Measurements from ENCODE around the gene TRIM14.

DNA sequence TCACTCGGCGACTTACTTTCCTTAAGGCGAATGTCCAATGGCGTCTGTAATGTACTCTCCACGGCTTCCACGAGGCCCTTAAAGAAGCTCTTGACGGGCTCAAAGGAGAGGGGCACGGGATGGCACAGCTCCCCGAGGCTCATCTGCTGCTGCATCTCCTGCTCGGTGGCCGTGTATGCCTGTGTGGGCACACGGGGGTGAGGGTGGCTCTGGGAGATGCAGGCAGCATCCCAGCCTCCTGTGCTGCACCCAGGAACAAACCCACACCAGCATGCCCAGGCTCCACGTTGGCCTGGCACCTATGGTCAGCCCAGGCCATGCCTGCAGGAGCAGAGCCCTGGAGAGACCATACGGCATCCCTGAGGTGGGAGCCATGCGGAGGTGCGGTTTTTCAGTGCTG is 24.2 kb downstream of the TRIM14 start:
- no peak for TF ChIP-seq ZNF70 (CRISPR knock-in tag; IDR thresholded peaks at IDR 0.05)
- TF ChIP-seq, protein P1, sequence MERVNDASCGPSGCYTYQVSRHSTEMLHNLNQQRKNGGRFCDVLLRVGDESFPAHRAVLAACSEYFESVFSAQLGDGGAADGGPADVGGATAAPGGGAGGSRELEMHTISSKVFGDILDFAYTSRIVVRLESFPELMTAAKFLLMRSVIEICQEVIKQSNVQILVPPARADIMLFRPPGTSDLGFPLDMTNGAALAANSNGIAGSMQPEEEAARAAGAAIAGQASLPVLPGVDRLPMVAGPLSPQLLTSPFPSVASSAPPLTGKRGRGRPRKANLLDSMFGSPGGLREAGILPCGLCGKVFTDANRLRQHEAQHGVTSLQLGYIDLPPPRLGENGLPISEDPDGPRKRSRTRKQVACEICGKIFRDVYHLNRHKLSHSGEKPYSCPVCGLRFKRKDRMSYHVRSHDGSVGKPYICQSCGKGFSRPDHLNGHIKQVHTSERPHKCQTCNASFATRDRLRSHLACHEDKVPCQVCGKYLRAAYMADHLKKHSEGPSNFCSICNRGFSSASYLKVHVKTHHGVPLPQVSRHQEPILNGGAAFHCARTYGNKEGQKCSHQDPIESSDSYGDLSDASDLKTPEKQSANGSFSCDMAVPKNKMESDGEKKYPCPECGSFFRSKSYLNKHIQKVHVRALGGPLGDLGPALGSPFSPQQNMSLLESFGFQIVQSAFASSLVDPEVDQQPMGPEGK (CRISPR knock-in tag; IDR thresholded peaks at IDR 0.05; ENCODE audit: borderline replicate concordance) = no peak
- no peak for TF ChIP-seq CSDC2 (CRISPR knock-in tag; IDR thresholded peaks at IDR 0.05)
- TF ChIP-seq, protein P2, sequence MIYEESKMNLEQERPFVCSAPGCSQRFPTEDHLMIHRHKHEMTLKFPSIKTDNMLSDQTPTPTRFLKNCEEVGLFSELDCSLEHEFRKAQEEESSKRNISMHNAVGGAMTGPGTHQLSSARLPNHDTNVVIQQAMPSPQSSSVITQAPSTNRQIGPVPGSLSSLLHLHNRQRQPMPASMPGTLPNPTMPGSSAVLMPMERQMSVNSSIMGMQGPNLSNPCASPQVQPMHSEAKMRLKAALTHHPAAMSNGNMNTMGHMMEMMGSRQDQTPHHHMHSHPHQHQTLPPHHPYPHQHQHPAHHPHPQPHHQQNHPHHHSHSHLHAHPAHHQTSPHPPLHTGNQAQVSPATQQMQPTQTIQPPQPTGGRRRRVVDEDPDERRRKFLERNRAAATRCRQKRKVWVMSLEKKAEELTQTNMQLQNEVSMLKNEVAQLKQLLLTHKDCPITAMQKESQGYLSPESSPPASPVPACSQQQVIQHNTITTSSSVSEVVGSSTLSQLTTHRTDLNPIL (CRISPR knock-in tag; IDR thresholded peaks at IDR 0.05; ENCODE audit: low read depth) = no peak
- TF ChIP-seq OSR1 (CRISPR knock-in tag; IDR thresholded peaks at IDR 0.05) = no peak
- no peak for TF ChIP-seq TCF4 (CRISPR knock-in tag; IDR thresholded peaks at IDR 0.05; ENCODE audit: borderline replicate concordance)
